HepG2 (cell line): ENCODE measurements around the gene PLXNA4. TPM values are rescaled to one million over a fixed set of nuclear protein-coding genes. Genes with fewer than 3 reads are reported as not detected.
A peak's percentile ranks its signal among the peaks of the same experiment; 100 is the strongest.

Source experiments
- ATAC-seq: fragments of 200-7000 bp; cut with Tn5 transposase; 3 replicates; pipeline ENCODE4 v1.9.1; 2020; ENCODE audit warnings: mild to moderate bottlenecking, moderate library complexity
- BruUV-seq: library from RNA; stranded (reverse); fragments of 400-500 nt; replicated peaks from 2 replicates; lab custom pipeline; 2021; lab: Mats Ljungman, UMichigan
- CTCF ChIA-PET: fragments of 300-600 bp; formaldehyde crosslinking; extraction: SDS; loops from one replicate; lab custom pipeline; 2021; ENCODE audit warnings: low total read pairs, inconsistent platforms, low intra/inter-chr PET ratio; lab: Yijun Ruan, JAX
- POLR2A ChIA-PET: fragments of 350-600 bp; sonication (Branson Sonifier 250); formaldehyde crosslinking; loops from one replicate; lab custom pipeline; 2020; ENCODE audit warnings: antibody characterized with exemption, inconsistent platforms; lab: Yijun Ruan, JAX
- DNase-seq: peaks from one replicate; pipeline ENCODE4 v3.0.0-alpha.2; 2015; ENCODE audit warnings: low spot score
- FAIRE-seq: peaks from 3 replicates; lab custom pipeline; 2011; peaks lifted over from hg19 to GRCh38; lab: Jason Lieb, UNC
- H2AFZ ChIP-seq: one replicate; pipeline ENCODE4 v1.6.1; 2011; ENCODE audit warnings: low read length, inconsistent platforms
- H3K27ac ChIP-seq: fragments of 300-600 bp; 3 replicates; pipeline ENCODE4 v1.8.0; 2011; ENCODE audit warnings: mixed run types, mild to moderate bottlenecking, mixed read lengths, low read length, inconsistent platforms; ENCODE audit not compliant: insufficient read depth; ENCODE audit errors: extremely low read length
- H3K27me3 ChIP-seq, 2 experiments: fragments of 200-600 bp in 1 of 2; 2 replicates in 1 of 2; 3 replicates in 1 of 2; pipeline versions ENCODE4 v1.6.0 to v1.8.0; 2011; ENCODE audit warnings: low read length in 2 of 2, mild to moderate bottlenecking in 2 of 2, moderate library complexity in 2 of 2, inconsistent platforms in 1 of 2; ENCODE audit not compliant: insufficient read depth in 2 of 2, control insufficient read depth in 1 of 2
- H3K36me3 ChIP-seq, 2 experiments: fragments of 200-600 bp in 1 of 2; replicated peaks in 1 of 2; 2 replicates in 1 of 2; 3 replicates in 1 of 2; pipeline versions ENCODE4 v1.5.1 to v1.8.0; 2011; ENCODE audit warnings: low read length in 2 of 2, inconsistent platforms in 1 of 2; ENCODE audit not compliant: insufficient read depth in 2 of 2, control insufficient read depth in 1 of 2
- H3K4me1 ChIP-seq: 2 replicates; pipeline ENCODE4 v1.5.1; 2012; ENCODE audit warnings: low read length, inconsistent platforms; ENCODE audit not compliant: insufficient read depth
- H3K4me2 ChIP-seq: 2 replicates; pipeline ENCODE4 v1.6.0; 2011; ENCODE audit warnings: low read depth, low read length, inconsistent platforms
- H3K4me3 ChIP-seq, 3 experiments: fragments of 200-600 bp in 1 of 3; sonication (generic), shearing (Covaris generic) in 1 of 3; replicated peaks in 1 of 3; 2 replicates each; pipeline ENCODE4 v1.5.1; 2011 to 2016; ENCODE audit warnings: low read length in 3 of 3, inconsistent platforms in 2 of 3, low read depth in 2 of 3, mild to moderate bottlenecking in 2 of 3, control low read depth in 1 of 3, mixed read lengths in 1 of 3; ENCODE audit not compliant: insufficient read depth in 1 of 3
- H3K79me2 ChIP-seq: one replicate; pipeline ENCODE4 v1.6.1; 2011; ENCODE audit warnings: low read length, inconsistent platforms; ENCODE audit not compliant: insufficient read depth
- H3K9ac ChIP-seq: 2 replicates; pipeline ENCODE4 v1.6.0; 2011; ENCODE audit warnings: mild to moderate bottlenecking, low read depth, low read length, inconsistent platforms; ENCODE audit not compliant: insufficient read depth
- H3K9me3 ChIP-seq: 2 replicates; pipeline ENCODE4 v1.5.1; 2012; ENCODE audit warnings: mild to moderate bottlenecking, low read length
- H4K20me1 ChIP-seq: 2 replicates; pipeline ENCODE4 v1.6.0; 2011; ENCODE audit warnings: inconsistent platforms, mild to moderate bottlenecking, low read length, moderate library complexity; ENCODE audit not compliant: insufficient read depth
- HNRNPK ChIP-seq: fragments of 200-400 bp; formaldehyde crosslinking; IDR thresholded peaks from 2 replicates; pipeline ENCODE4 v1.6.1; 2018; ENCODE audit warnings: low read length, low read depth, moderate library complexity, mild to moderate bottlenecking; ENCODE audit not compliant: poor library complexity, severe bottlenecking
- NFIB ChIP-seq: sonication (generic); formaldehyde crosslinking; IDR thresholded peaks from 2 replicates; pipeline ENCODE4 v1.9.0; 2021; ENCODE audit warnings: missing genetic modification reagents, mild to moderate bottlenecking, borderline replicate concordance
- ZNF329 ChIP-seq: sonication (generic); formaldehyde crosslinking; IDR thresholded peaks from 2 replicates; pipeline ENCODE4 v1.9.0; 2021; ENCODE audit warnings: low read depth, mild to moderate bottlenecking, missing genetic modification reagents
- whole genome bisulfite sequencing: methylation state at CpG from one replicate; pipeline ENCODE4 v1.1.6; 2017; ENCODE audit warnings: low lambda C conversion rate; 5-methylcytosine and 5-hydroxymethylcytosine counted together
- in situ Hi-C: cut with HindIII; loops from 2 replicates; pipeline ENCODE4 v1.10.0; 2017; ENCODE audit warnings: low pct_unique_long_range_greater_than_20kb; ENCODE audit not compliant: extremely low pct_ligation_motif_present
- intact Hi-C: fragments of 100-400 bp; cut with micrococcal nuclease; formaldehyde crosslinking; loops from one replicate; pipeline ENCODE4 v1.10.0; 2022; ENCODE audit not compliant: unreplicated experiment
- polyA plus RNA-seq, 8 experiments: library from polyadenylated mRNA; depleted of rRNA in 3 of 8; stranded (reverse) in 7 of 8; unstranded in 1 of 8; fragments of >200 nt; fragmentation: Illumina TruSeq in 4 of 8; extraction: Trizol in 4 of 8; gene quantifications; 2 replicates each; pipeline versions ENCODE4 v1.2.1 to v1.2.3, GENCODE V29; 2011 to 2016; ENCODE audit warnings: low read depth in 4 of 8, missing spikeins in 1 of 8, mixed read lengths in 1 of 8; ENCODE audit not compliant: insufficient read depth in 1 of 8
- total RNA-seq, 5 experiments: library from RNA; depleted of rRNA; stranded (reverse); fragments of >200 nt; fragmentation: Illumina TruSeq; extraction: Trizol; gene quantifications; 2 replicates each; pipeline ENCODE4 v1.2.3, GENCODE V29; 2016; ENCODE audit warnings: low read depth in 1 of 5

PLXNA4 gene
- total and polyA plus RNA-seq, 2 of the 13 experiments (the other 11 are each of a cell fraction or from before 2014, with no cell fraction given): 0.01 to 0.04 TPM

GRCh38 chr7:132588596-132588995, 12.3 kb upstream of the PLXNA4 start:
- POLR2A ChIA-PET: no interaction called here
- in situ Hi-C loops (loop anchor here (10.0 kb wide), 1 partner anchor 904 kb away; no protein-coding TSS in a partner anchor), intact Hi-C loops (no loop called here)
- Histone ChIP-seq H2AFZ (no peak overlapping the region), H3K4me1 (no peaks in the 10 kb centered on the region), H3K79me2 (no peaks in the 10 kb centered on the region), H3K9me3 (no peaks in the 10 kb centered on the region), H3K36me3 (no peaks in the 10 kb centered on the region), H3K27me3 (peaks cover 1 to 9% of the 10 kb centered on the region in 2 experiments; a peak in 2 of 5 replicates), H3K4me3 (no peak overlapping the region), H4K20me1 (peaks cover 2% of the 10 kb centered on the region; the same call in 1 of the 2 replicates), H3K4me2 (no peak overlapping the region), H3K27ac (no peak overlapping the region), H3K9ac (no peak overlapping the region)
- DNase-seq (no peak), ATAC-seq (no peak), FAIRE-seq (no peak)
- no TSS peak for BruUV-seq
- TF ChIP-seq HNRNPK (peak; percentile 67), NFIB (CRISPR knock-in tag) (no peak)
- CTCF ChIA-PET: no interaction called here

GRCh38 chr7:132584796-132585494, 8.7 kb upstream of the PLXNA4 start:
- in situ Hi-C loops: loop anchor here (10.0 kb wide), 1 partner anchor 900 kb away; no protein-coding TSS in a partner anchor
- no TSS peak for BruUV-seq

More at GRCh38 chr7:132584796-132585494, 8.7 kb upstream of the PLXNA4 start:
- TF ChIP-seq ZNF329 (CRISPR knock-in tag): no peak
- Histone ChIP-seq H2AFZ (no peak overlapping the region), H3K9ac (no peak overlapping the region), H3K9me3 (no peaks in the 10 kb centered on the region), H3K27ac (no peak overlapping the region), H3K36me3 (no peaks in the 10 kb centered on the region), H3K79me2 (no peaks in the 10 kb centered on the region), H3K4me3 (no peak overlapping the region), H3K4me2 (no peak overlapping the region), H3K4me1 (no peaks in the 10 kb centered on the region), H3K27me3 (0 out of 5 replicates have a peak, but pooled peaks cover 1 to 2% of the 10 kb centered on the region in 2 experiments), H4K20me1 (no peaks in the 10 kb centered on the region)
- CTCF ChIA-PET: no interaction called here
- POLR2A ChIA-PET: no interaction called here
- no peak for FAIRE-seq
- WGBS: 2% methylated on average over 7 of the region's 7 CpGs
- no peak for DNase-seq
- ATAC-seq: no peak
- intact Hi-C loops: loop anchor here (5.0 kb wide), 1 partner anchor 898 kb away; no protein-coding TSS in a partner anchor
